Ascending aorta (tissue), 2 donors: ENCODE measurements around the gene TSTD1. TPM values are rescaled to one million over a fixed set of nuclear protein-coding genes. Genes with fewer than 3 reads are reported as not detected.
"Not testable (repeated sequence)": the region's sequence is repeated elsewhere in the genome, so short reads cannot be mapped to it uniquely, and the experiment has no call there.

Experiments used
- DNase-seq, 2 donors: peaks; one replicate each; pipeline ENCODE4 v3.0.0-alpha.2; 2019; ENCODE audit warnings: low spot score in 2 of 2
- H3K27ac ChIP-seq, 2 donors: fragments of 200-600 bp; sonication (generic); one replicate each; pipeline ENCODE4 v1.5.1; 2016 to 2017; ENCODE audit warnings: mild to moderate bottlenecking in 1 of 2
- H3K27me3 ChIP-seq: fragments of 200-600 bp; sonication (generic); one replicate; pipeline ENCODE4 v1.5.1; 2017
- H3K36me3 ChIP-seq, 2 donors: fragments of 200-600 bp; sonication (generic); one replicate each; pipeline ENCODE4 v1.5.1; 2016
- H3K4me1 ChIP-seq, 2 donors: fragments of 200-600 bp; sonication (generic); one replicate each; pipeline ENCODE4 v1.5.1; 2016 to 2017; ENCODE audit warnings: mild to moderate bottlenecking in 1 of 2
- H3K4me3 ChIP-seq, 2 donors: fragments of 200-600 bp; sonication (generic); one replicate each; pipeline ENCODE4 v1.5.1; 2016 to 2017; ENCODE audit warnings: mild to moderate bottlenecking in 1 of 2
- H3K9me3 ChIP-seq, 2 donors: fragments of 200-600 bp; sonication (generic); one replicate each; pipeline ENCODE4 v1.5.1; 2016
- intact Hi-C: fragments of 100-400 bp; cut with DNase I; formaldehyde crosslinking; loops from one replicate; pipeline ENCODE4 v1.15.1; 2023
- total RNA-seq: library from RNA; depleted of rRNA; stranded (reverse); fragments of >200 nt; gene quantifications from one replicate; pipeline ENCODE4 v1.1.0, GENCODE V29; 2016
- TF ChIP-seq, protein P1 (sequence below), 3 experiments: fragments of 200-600 bp in 2 of 3; fragments of 450-650 bp in 1 of 3; sonication (generic) in 2 of 3; IDR thresholded peaks; one replicate each; pipeline ENCODE4 v1.5.1; 2016 to 2019; ENCODE audit warnings: antibody characterized with exemption in 3 of 3, mild to moderate bottlenecking in 1 of 3, moderate library complexity in 1 of 3

The TSTD1 gene
- total RNA-seq, 1 donor from 2014 or later = not detected

DNA sequence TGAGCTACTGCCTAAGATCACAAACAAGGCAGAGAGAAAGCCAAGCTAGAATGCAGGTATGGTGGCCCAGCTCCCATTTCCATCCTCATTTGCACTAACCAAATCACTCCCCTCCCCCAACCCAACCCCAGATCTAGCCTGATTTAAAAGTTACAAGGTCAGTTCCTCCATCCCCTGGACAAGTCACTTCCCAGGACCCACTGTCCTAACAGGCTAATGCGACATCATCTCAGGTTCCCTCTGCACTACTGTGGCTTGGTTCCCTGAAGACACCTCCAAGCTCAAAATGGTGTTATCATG is 20.2 kb downstream of the TSTD1 start:
- Histone ChIP-seq H3K4me3 (no peak overlapping the region), H3K36me3 (no peaks in the 10 kb centered on the region), H3K4me1 (peaks cover 0 to 13% of the 10 kb centered on the region in 2 donors), H3K27ac (no peak overlapping the region), H3K9me3 (no peaks in the 10 kb centered on the region), H3K27me3 (no peaks in the 10 kb centered on the region)
- TF ChIP-seq, protein P1, sequence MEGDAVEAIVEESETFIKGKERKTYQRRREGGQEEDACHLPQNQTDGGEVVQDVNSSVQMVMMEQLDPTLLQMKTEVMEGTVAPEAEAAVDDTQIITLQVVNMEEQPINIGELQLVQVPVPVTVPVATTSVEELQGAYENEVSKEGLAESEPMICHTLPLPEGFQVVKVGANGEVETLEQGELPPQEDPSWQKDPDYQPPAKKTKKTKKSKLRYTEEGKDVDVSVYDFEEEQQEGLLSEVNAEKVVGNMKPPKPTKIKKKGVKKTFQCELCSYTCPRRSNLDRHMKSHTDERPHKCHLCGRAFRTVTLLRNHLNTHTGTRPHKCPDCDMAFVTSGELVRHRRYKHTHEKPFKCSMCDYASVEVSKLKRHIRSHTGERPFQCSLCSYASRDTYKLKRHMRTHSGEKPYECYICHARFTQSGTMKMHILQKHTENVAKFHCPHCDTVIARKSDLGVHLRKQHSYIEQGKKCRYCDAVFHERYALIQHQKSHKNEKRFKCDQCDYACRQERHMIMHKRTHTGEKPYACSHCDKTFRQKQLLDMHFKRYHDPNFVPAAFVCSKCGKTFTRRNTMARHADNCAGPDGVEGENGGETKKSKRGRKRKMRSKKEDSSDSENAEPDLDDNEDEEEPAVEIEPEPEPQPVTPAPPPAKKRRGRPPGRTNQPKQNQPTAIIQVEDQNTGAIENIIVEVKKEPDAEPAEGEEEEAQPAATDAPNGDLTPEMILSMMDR (IDR thresholded peaks at IDR 0.05) = no peak
- intact Hi-C loops = no loop called here
- no peak for DNase-seq

DNA sequence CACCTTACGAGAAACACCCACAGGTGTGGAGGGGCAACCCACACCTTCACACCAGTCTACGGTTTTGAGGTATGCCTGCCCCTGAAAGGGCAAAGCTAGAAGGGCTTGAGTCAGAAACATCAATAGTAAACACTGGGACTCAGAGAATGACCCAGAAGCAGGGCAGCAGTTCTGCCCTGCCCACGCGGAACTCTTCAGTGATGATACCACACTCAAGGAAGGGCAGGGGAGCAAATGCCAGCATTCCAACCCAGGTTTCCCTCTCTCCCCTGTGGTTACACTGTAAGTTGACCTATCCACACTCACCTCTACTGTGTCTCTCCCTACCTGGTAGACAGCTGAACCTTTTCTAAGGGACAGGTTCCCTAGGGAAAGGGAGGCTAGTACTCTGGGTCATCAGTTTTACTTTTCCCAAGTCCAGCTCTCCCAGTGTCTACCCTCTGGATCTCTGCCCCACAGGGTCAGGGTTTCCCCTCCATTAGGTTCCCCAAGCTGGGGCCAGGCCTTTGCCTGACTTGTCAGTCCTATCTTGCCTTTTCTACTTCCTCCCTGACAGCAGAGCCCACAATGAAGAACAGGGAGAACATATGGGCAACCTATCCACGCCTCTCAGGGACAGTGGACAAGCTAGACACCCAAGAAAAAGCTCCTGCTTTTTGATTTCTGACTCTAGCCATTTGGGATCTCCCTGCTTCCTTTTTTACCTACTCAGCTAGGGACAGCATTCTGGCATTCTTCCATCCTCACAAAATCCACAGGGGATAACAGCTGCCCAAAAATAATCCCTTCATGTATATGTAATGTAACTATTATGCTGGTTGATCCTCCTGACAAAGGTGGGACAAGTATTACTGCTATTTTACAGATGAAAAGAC is 20.8 kb downstream of the TSTD1 start:
- Histone ChIP-seq H3K4me3 (no peak overlapping the region), H3K27ac (no peak overlapping the region), H3K36me3 (no peaks in the 10 kb centered on the region), H3K4me1 (peaks cover 0 to 13% of the 10 kb centered on the region in 2 donors), H3K9me3 (no peaks in the 10 kb centered on the region), H3K27me3 (no peaks in the 10 kb centered on the region)
- DNase-seq = no peak
- TF ChIP-seq, protein P1 (IDR thresholded peaks at IDR 0.05) = no peak
- intact Hi-C loops = no loop called here

GRCh38 chr1:161017181-161017580 is 21.6 kb downstream of the TSTD1 start:
- not testable (repeated sequence) for DNase-seq

DNA sequence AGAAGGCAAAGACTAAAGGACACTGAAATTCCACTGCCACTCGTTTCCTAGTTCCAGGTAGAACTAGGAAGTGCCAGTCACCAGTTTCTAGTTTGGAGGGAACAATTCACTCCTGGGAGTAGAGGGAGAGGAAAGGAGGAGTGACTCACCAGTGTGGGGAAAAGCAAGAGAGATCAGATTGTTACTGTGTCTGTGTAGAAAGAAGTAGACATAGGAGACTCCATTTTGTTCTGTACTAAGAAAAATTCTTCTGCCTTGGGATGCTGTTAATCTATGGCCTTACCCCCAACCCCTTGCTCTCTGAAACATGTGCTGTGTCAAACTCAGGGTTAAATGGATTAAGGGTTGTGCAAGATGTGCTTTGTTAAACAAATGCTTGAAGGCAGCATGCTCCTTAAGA is 22.1 kb downstream of the TSTD1 start:
- H3K4me3 ChIP-seq, intact Hi-C loops: not testable (repeated sequence)

More at GRCh38 chr1:161017181-161017580, 21.6 kb downstream of the TSTD1 start:
- H3K4me3 ChIP-seq, H3K27me3 ChIP-seq, H3K27ac ChIP-seq, intact Hi-C loops, H3K36me3 ChIP-seq, H3K9me3 ChIP-seq: not testable (repeated sequence)
- peaks cover 0 to 13% of the 10 kb centered on the region in 2 donors for H3K4me1 ChIP-seq

DNA sequence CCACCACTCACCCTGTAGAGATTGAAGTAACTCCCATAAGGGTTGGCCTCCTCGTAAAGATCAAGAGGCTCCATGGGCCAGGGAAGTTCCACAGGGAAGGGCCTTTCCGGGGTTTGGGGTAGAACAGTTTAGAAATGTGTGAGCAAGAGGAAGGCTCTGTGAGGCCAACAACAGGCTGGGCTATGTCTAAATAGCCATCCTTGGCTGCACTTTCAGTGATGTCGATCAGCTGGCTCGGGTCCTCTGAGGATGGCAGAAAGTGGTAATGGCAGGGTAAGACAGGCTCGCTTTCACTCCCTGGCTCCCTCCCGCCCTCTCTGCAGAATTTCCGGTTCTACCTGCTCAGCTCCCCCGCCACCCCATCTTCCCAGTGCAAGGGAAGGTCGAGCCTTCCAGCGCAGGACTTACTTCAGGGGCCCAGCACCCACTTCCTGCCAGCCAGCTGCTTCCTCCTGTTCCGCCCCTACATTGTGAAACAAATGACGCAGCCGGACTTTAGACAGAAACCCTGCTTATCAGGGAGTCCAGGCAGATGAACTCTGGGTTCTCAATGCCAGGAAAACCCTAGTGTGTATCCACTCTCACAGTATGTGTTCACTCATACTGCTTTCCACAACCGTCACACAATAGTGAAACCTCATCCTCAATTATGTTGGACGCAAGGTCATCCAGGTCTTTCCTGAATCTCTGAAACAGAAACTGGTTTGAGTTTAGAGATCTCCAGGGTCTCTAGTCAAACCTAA is 25.1 kb downstream of the TSTD1 start:
- Histone ChIP-seq H3K4me1 (no peaks in the 10 kb centered on the region), H3K27ac (peak overlapping the region; percentile 63 to 64), H3K27me3 (no peaks in the 10 kb centered on the region), H3K9me3 (no peaks in the 10 kb centered on the region), H3K36me3 (no peaks in the 10 kb centered on the region), H3K4me3 (no peak overlapping the region)
- intact Hi-C loops = no loop called here
- TF ChIP-seq, protein P1 (IDR thresholded peaks at IDR 0.05) = no peak
- peak; percentile 72 to 89 for DNase-seq

More for the DNA sequence above, 22.1 kb downstream of the TSTD1 start:
- not testable (repeated sequence) for H3K9me3 ChIP-seq, H3K36me3 ChIP-seq, H3K27ac ChIP-seq, H3K27me3 ChIP-seq, DNase-seq
- peaks cover 0 to 12% of the 10 kb centered on the region in 2 donors for H3K4me1 ChIP-seq

GRCh38 chr1:161013131-161013487 is 25.7 kb downstream of the TSTD1 start:
- no peak for DNase-seq
- Histone ChIP-seq H3K4me3 (no peak overlapping the region), H3K27me3 (no peaks in the 10 kb centered on the region), H3K36me3 (no peaks in the 10 kb centered on the region), H3K4me1 (no peaks in the 10 kb centered on the region), H3K27ac (peak overlapping the region; percentile 63 to 64), H3K9me3 (no peaks in the 10 kb centered on the region)
- intact Hi-C loops = no loop called here
- TF ChIP-seq, protein P1 (IDR thresholded peaks at IDR 0.05) = no peak
